Body of pancreas (tissue), 4 donors: ENCODE measurements around the gene IL1RAPL1. TPM values are rescaled to one million over a fixed set of nuclear protein-coding genes. Genes with fewer than 3 reads are reported as not detected.

Experiments used
- ATAC-seq: fragments of 150-250 bp; one replicate; pipeline ENCODE4 v1.9.1; 2016
- DNase-seq, 4 donors: peaks; one replicate each; pipeline ENCODE4 v3.0.0-alpha.2; 2019
- H3K27ac ChIP-seq, 4 donors: fragments of 200-600 bp; sonication (generic); 1 replicate in 3 of 4; 2 replicates in 1 of 4; pipeline versions ENCODE4 v1.5.1 to v1.6.1; 2016 to 2019; ENCODE audit warnings: mild to moderate bottlenecking in 1 of 4, mixed read lengths in 1 of 4, moderate library complexity in 1 of 4
- H3K27me3 ChIP-seq, 2 donors: fragments of 200-600 bp; sonication (generic); one replicate each; pipeline ENCODE4 v1.6.0; 2016; ENCODE audit warnings: mild to moderate bottlenecking in 1 of 2
- H3K36me3 ChIP-seq, 2 donors: fragments of 200-600 bp; sonication (generic); replicated peaks in 1 of 2; 2 replicates each; pipeline ENCODE4 v1.5.1; 2016; ENCODE audit warnings: low read depth in 2 of 2; ENCODE audit not compliant: insufficient read depth in 1 of 2
- H3K4me1 ChIP-seq: fragments of 200-600 bp; sonication (generic); one replicate; pipeline ENCODE4 v1.6.0; 2016
- H3K4me3 ChIP-seq, 2 donors: fragments of 200-600 bp; sonication (generic); 1 replicate in 1 of 2; 2 replicates in 1 of 2; pipeline ENCODE4 v1.5.1; 2016 to 2019
- H3K9me3 ChIP-seq, 3 donors: fragments of 200-600 bp; sonication (generic); 1 replicate in 2 of 3; 2 replicates in 1 of 3; pipeline ENCODE4 v1.5.1; 2016
- POLR2A ChIP-seq, 3 donors: fragments of 450-650 bp; IDR thresholded peaks; one replicate each; pipeline ENCODE4 v1.6.1; 2016; ENCODE audit warnings: antibody characterized with exemption in 3 of 3, mild to moderate bottlenecking in 2 of 3
- WGBS, 2 donors: methylation state at CpG; one replicate each; pipeline ENCODE4 v1.1.5; 2017; 5-methylcytosine and 5-hydroxymethylcytosine counted together
- intact Hi-C: fragments of 100-400 bp; cut with DNase I; formaldehyde crosslinking; loops from one replicate; pipeline ENCODE4 v1.15.1; 2023
- total RNA-seq, 2 donors: library from RNA; depleted of rRNA; stranded (reverse); fragments of >200 nt; gene quantifications; one replicate each; pipeline ENCODE4 v1.1.0, GENCODE V29; 2016
- TF ChIP-seq, protein P1 (sequence below), 7 experiments: fragments of 450-650 bp in 4 of 7; fragments of 200-600 bp in 3 of 7; sonication (generic) in 3 of 7; IDR thresholded peaks; one replicate each; pipeline ENCODE4 v1.5.1; 2016 to 2019; ENCODE audit warnings: antibody characterized with exemption in 7 of 7

The IL1RAPL1 gene
- total RNA-seq, 2 donors from 2014 or later, result 0.26 TPM; not detected in 1

DNA sequence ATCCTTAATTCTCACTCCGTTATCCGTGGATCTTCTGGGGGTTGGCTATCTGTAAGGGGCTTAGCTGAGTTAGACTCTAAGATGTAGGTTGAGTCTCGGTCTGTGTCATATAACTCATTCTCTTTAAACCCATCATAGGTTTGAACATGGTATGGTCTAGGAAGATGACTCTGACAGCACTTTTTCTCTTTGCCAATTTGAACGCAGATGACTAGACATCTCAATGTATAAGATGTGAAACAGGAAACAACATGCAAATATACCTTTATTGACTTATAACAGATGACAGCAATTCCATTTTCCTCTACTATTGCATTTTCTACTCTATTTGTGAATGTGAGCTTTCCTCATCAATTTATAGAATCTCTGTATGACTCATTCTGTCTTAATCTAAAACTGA is 993.3 kb downstream of the IL1RAPL1 start:
- Histone ChIP-seq H3K4me3 (no peak overlapping the region), H3K4me1 (no peaks in the 10 kb centered on the region), H3K36me3 (no peaks in the 10 kb centered on the region), H3K27me3 (no peaks in the 10 kb centered on the region), H3K9me3 (no peaks in the 10 kb centered on the region), H3K27ac (no peak overlapping the region)
- DNase-seq, result no peak
- no peak for ATAC-seq
- intact Hi-C loops, result no loop called here
- TF ChIP-seq POLR2A (IDR thresholded peaks at IDR 0.05), result no peak
- TF ChIP-seq, protein P1, sequence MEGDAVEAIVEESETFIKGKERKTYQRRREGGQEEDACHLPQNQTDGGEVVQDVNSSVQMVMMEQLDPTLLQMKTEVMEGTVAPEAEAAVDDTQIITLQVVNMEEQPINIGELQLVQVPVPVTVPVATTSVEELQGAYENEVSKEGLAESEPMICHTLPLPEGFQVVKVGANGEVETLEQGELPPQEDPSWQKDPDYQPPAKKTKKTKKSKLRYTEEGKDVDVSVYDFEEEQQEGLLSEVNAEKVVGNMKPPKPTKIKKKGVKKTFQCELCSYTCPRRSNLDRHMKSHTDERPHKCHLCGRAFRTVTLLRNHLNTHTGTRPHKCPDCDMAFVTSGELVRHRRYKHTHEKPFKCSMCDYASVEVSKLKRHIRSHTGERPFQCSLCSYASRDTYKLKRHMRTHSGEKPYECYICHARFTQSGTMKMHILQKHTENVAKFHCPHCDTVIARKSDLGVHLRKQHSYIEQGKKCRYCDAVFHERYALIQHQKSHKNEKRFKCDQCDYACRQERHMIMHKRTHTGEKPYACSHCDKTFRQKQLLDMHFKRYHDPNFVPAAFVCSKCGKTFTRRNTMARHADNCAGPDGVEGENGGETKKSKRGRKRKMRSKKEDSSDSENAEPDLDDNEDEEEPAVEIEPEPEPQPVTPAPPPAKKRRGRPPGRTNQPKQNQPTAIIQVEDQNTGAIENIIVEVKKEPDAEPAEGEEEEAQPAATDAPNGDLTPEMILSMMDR (IDR thresholded peaks at IDR 0.05), result no peak
- WGBS, 2 donors, result 35 to 78% methylated on average over 4 of the region's 4 CpGs

DNA sequence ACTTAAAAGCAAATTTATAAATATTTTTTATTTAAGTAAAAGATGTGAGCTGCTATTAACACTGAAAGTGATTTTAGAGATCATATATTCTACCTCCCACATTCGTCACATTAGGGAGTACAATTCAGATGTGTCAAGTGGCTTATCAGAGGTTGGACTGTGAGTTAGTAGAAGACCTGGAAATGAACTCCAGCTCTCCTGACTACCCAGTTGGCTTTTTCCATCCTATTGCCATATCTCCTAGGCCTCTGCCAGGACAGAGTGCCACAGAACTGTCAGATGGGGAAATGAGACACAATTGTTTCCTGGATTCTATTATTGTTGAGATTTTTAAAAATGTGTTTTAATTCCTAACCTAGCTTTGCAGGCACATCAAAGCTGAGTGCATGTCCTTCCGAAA is 994.0 kb downstream of the IL1RAPL1 start:
- intact Hi-C loops, result no loop called here
- H3K9me3 ChIP-seq, result no peaks in the 10 kb centered on the region
- no peaks in the 10 kb centered on the region for H3K4me1 ChIP-seq
- no peak for TF ChIP-seq POLR2A (IDR thresholded peaks at IDR 0.05)
- TF ChIP-seq, protein P1 (IDR thresholded peaks at IDR 0.05), result no peak
- no peak for DNase-seq
- ATAC-seq, result no peak
- H3K4me3 ChIP-seq, result no peak overlapping the region
- H3K36me3 ChIP-seq, result no peaks in the 10 kb centered on the region
- H3K27me3 ChIP-seq, result no peaks in the 10 kb centered on the region
- 52 to 60% methylated on average over 2 of the region's 2 CpGs for WGBS, 2 donors
- H3K27ac ChIP-seq, result no peak overlapping the region

DNA sequence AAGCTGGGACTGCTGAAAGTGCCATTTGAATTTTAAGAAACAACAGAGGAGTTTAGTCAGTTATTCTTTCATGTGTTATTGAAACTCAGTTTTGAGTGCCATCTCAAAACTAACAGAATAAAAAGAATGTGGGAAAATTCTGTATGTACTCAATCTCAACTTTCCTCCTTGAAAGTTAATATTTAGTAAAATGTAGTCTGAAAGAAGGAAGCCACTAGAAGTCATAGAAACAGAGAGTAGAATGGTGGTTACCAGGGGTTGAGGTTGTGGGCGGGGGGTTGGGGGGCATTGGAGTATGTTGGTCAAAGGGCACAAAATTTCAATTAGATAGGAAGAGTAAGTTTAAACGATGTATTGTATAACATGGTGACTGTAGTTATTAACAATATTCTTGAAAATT is 999.9 kb downstream of the IL1RAPL1 start:
- no peak for TF ChIP-seq POLR2A (IDR thresholded peaks at IDR 0.05)
- TF ChIP-seq, protein P1 (IDR thresholded peaks at IDR 0.05), result no peak
- DNase-seq, result no peak
- WGBS, 2 donors, result 23 to 53% methylated on average over 2 of the region's 2 CpGs

DNA sequence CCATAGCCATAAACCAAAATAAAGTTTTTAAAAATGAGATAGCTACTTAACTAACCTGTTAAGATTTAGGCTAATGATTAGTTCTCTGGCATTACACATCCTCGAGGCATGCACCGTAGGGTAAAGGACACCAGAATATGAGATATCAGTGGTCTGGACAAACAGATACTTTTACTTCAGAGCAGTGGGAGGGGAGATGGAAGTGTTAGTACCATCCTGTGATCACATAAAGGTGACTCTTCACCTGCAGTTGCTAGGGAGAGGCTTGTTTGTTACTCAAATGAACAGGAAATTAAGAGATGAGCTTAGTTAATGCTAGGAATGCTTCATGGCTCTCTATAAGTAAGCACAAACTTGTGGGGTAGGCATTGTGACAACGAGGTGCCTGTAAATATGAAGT is 1003.7 kb downstream of the IL1RAPL1 start:
- H3K4me3 ChIP-seq, result no peak overlapping the region
- H3K27ac ChIP-seq, result no peak overlapping the region
- no peaks in the 10 kb centered on the region for H3K9me3 ChIP-seq
- TF ChIP-seq, protein P1 (IDR thresholded peaks at IDR 0.05), result no peak
- no peak for TF ChIP-seq POLR2A (IDR thresholded peaks at IDR 0.05)
- no peaks in the 10 kb centered on the region for H3K27me3 ChIP-seq
- intact Hi-C loops, result no loop called here
- ATAC-seq (no peak), DNase-seq (no peak)
- H3K36me3 ChIP-seq, result no peaks in the 10 kb centered on the region
- no peaks in the 10 kb centered on the region for H3K4me1 ChIP-seq
- 28 to 31% methylated on average over 3 of the region's 3 CpGs for WGBS, 2 donors

More for the DNA sequence above, 999.9 kb downstream of the IL1RAPL1 start:
- Histone ChIP-seq H3K9me3 (no peaks in the 10 kb centered on the region), H3K4me3 (no peak overlapping the region), H3K4me1 (no peaks in the 10 kb centered on the region), H3K27ac (no peak overlapping the region), H3K27me3 (no peaks in the 10 kb centered on the region), H3K36me3 (no peaks in the 10 kb centered on the region)
- intact Hi-C loops, result no loop called here
- ATAC-seq, result no peak

DNA sequence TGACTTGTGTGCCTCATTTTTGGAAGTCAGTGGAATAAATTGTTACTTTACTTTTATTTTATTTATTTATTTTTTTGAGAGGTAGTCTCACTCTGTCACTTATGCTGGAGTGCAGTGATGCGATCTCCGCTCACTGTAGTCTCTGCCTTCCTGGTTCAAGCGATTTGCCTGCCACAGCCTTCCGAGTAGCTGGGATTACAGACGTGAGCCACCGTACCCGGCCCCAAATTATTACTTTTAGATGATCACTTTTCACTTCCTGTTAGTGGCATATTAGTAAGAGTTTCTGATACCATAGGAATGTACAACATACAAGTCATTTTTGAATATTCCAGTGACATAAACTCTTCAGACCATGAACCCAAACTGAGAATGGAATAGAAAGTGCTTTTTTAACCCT is 1017.1 kb downstream of the IL1RAPL1 start:
- intact Hi-C loops, result no loop called here
- Histone ChIP-seq H3K4me1 (no peaks in the 10 kb centered on the region), H3K36me3 (no peaks in the 10 kb centered on the region), H3K9me3 (no peaks in the 10 kb centered on the region), H3K4me3 (no peak overlapping the region), H3K27ac (no peak overlapping the region), H3K27me3 (no peaks in the 10 kb centered on the region)
- 68 to 85% methylated on average over 7 of the region's 7 CpGs for WGBS, 2 donors
- DNase-seq (no peak), ATAC-seq (no peak)
- TF ChIP-seq, protein P1 (IDR thresholded peaks at IDR 0.05), result no peak
- TF ChIP-seq POLR2A (IDR thresholded peaks at IDR 0.05), result no peak
